SK-N-SH (cell line): Measurements from ENCODE around the gene NHS. TPM values are rescaled to one million over a fixed set of nuclear protein-coding genes. Genes with fewer than 3 reads are reported as not detected.

Experiments used
- CTCF ChIA-PET: fragments of 300-600, 350-600 bp; formaldehyde crosslinking; extraction: SDS; loops from one replicate; lab custom pipeline; 2021; lab: Yijun Ruan, JAX
- POLR2A ChIA-PET: fragments of 350-600 bp; sonication (Branson Sonifier 250); formaldehyde crosslinking; extraction: SDS; loops from one replicate; lab custom pipeline; 2020; ENCODE audit warnings: antibody characterized with exemption, inconsistent platforms; lab: Yijun Ruan, JAX
- DNase-seq: peaks from one replicate; pipeline ENCODE4 v3.0.0; 2012
- H2AFZ ChIP-seq: fragments of 200-600 bp; sonication (generic); 2 replicates; pipeline ENCODE4 v1.8.1; 2016; ENCODE audit warnings: antibody characterized with exemption, mild to moderate bottlenecking, low read depth
- H3F3A ChIP-seq: fragments of 200-600 bp; sonication (generic); replicated peaks from 2 replicates; pipeline ENCODE3; 2016; ENCODE audit warnings: antibody characterized with exemption, mild to moderate bottlenecking; ENCODE audit not compliant: insufficient read depth
- H3K27ac ChIP-seq, 2 experiments: fragments of 200-500 bp in 1 of 2; fragments of 200-600 bp in 1 of 2; sonication (Bioruptor generic) in 1 of 2; sonication (generic), shearing (Covaris generic) in 1 of 2; 2 replicates each; pipeline versions ENCODE4 v1.5.1 to v1.6.1; 2014 to 2016; ENCODE audit warnings: low read depth in 2 of 2, inconsistent platforms in 1 of 2, low read length in 1 of 2, mild to moderate bottlenecking in 1 of 2, mixed read lengths in 1 of 2
- H3K27me3 ChIP-seq: fragments of 200-600 bp; sonication (generic), shearing (Covaris generic); 2 replicates; pipeline ENCODE4 v1.6.1; 2016; ENCODE audit warnings: mixed run types; ENCODE audit not compliant: insufficient read depth
- H3K36me3 ChIP-seq, 2 experiments: fragments of 200-500 bp in 1 of 2; fragments of 200-600 bp in 1 of 2; sonication (Bioruptor generic) in 1 of 2; sonication (generic) in 1 of 2; replicated peaks in 1 of 2; 2 replicates each; pipeline versions ENCODE3 to v1.5.1; 2014 to 2016; ENCODE audit warnings: low read length in 1 of 2, mild to moderate bottlenecking in 1 of 2; ENCODE audit not compliant: insufficient read depth in 2 of 2, control insufficient read depth in 1 of 2
- H3K4me1 ChIP-seq, 2 experiments: fragments of 200-500 bp in 1 of 2; fragments of 200-600 bp in 1 of 2; sonication (Bioruptor generic) in 1 of 2; sonication (generic), shearing (Covaris generic) in 1 of 2; 2 replicates each; pipeline versions ENCODE4 v1.5.1 to v1.6.1; 2014 to 2016; ENCODE audit warnings: low read depth in 1 of 2, low read length in 1 of 2, mixed run types in 1 of 2; ENCODE audit not compliant: insufficient read depth in 2 of 2, control insufficient read depth in 1 of 2
- H3K4me2 ChIP-seq: fragments of 200-600 bp; sonication (generic), shearing (Covaris generic); 2 replicates; pipeline ENCODE4 v1.6.1; 2017; ENCODE audit warnings: mixed run types
- H3K4me3 ChIP-seq, 2 experiments: fragments of 200-500 bp in 1 of 2; fragments of 200-600 bp in 1 of 2; sonication (Bioruptor generic) in 1 of 2; sonication (generic), shearing (Covaris generic) in 1 of 2; 2 replicates each; pipeline versions ENCODE4 v1.5.1 to v1.8.1; 2014 to 2016; ENCODE audit warnings: low read depth in 2 of 2, inconsistent platforms in 1 of 2, low read length in 1 of 2, mild to moderate bottlenecking in 1 of 2, mixed read lengths in 1 of 2, moderate library complexity in 1 of 2
- H3K79me2 ChIP-seq: fragments of 200-600 bp; sonication (generic); 2 replicates; pipeline ENCODE4 v1.8.1; 2017; ENCODE audit warnings: mild to moderate bottlenecking; ENCODE audit not compliant: insufficient read depth
- H3K9ac ChIP-seq: fragments of 200-600 bp; sonication (generic); 2 replicates; pipeline ENCODE4 v1.6.1; 2017; ENCODE audit warnings: mixed run types
- H3K9me2 ChIP-seq: fragments of 200-600 bp; sonication (generic); 2 replicates; pipeline ENCODE4 v1.6.1; 2017; ENCODE audit warnings: mixed run types
- H3K9me3 ChIP-seq: fragments of 200-600 bp; sonication (generic); 2 replicates; pipeline ENCODE4 v1.6.1; 2017; ENCODE audit warnings: mixed run types, mild to moderate bottlenecking, moderate library complexity
- H4K20me1 ChIP-seq: fragments of 200-600 bp; sonication (generic); 2 replicates; pipeline ENCODE4 v1.6.1; 2017; ENCODE audit warnings: mild to moderate bottlenecking, mixed run types; ENCODE audit not compliant: insufficient read depth
- CHD2 ChIP-seq: fragments of 150-350 bp; IDR thresholded peaks from 2 replicates; pipeline ENCODE4 v1.6.1; 2018; ENCODE audit warnings: low read length; ENCODE audit not compliant: partially characterized antibody
- ELF1 ChIP-seq: IDR thresholded peaks from 2 replicates; pipeline ENCODE4 v1.4.0; 2012
- EZH2phosphoT487 ChIP-seq: fragments of 200-600 bp; sonication (generic); IDR thresholded peaks from 2 replicates; pipeline ENCODE4 v1.6.1; 2017; ENCODE audit warnings: low read depth, mixed run types, mild to moderate bottlenecking, antibody characterized with exemption, moderate library complexity, borderline replicate concordance
- FOXM1 ChIP-seq: IDR thresholded peaks from 2 replicates; pipeline ENCODE4 v1.4.0; 2012; ENCODE audit warnings: low read depth, mild to moderate bottlenecking
- GATA2 ChIP-seq: sonication (generic); formaldehyde crosslinking; IDR thresholded peaks from 2 replicates; pipeline ENCODE4 v1.5.0; 2020; ENCODE audit warnings: mild to moderate bottlenecking, missing genetic modification reagents
- MAX ChIP-seq: IDR thresholded peaks from 2 replicates; pipeline ENCODE4 v1.4.0; 2012; ENCODE audit warnings: low read depth
- MEF2A ChIP-seq: IDR thresholded peaks from 2 replicates; pipeline ENCODE4 v1.4.0; 2012; ENCODE audit warnings: low read depth, borderline replicate concordance
- MXI1 ChIP-seq: IDR thresholded peaks from 2 replicates; pipeline ENCODE4 v1.6.1; 2012; ENCODE audit warnings: mild to moderate bottlenecking, low read depth, low read length, improper control_type of control experiment
- POLR2AphosphoS5 ChIP-seq: IDR thresholded peaks from 2 replicates; pipeline ENCODE4 v1.6.1; 2012; ENCODE audit warnings: low read depth, low read length
- RAD21 ChIP-seq: IDR thresholded peaks from 2 replicates; pipeline ENCODE4 v1.6.1; 2012; ENCODE audit warnings: mild to moderate bottlenecking, low read length
- REST ChIP-seq: IDR thresholded peaks from 2 replicates; pipeline ENCODE4 v1.6.1; 2012; ENCODE audit warnings: mild to moderate bottlenecking, low read depth, low read length, moderate library complexity
- RXRA ChIP-seq: IDR thresholded peaks from 2 replicates; pipeline ENCODE4 v1.4.0; 2012; ENCODE audit warnings: low read depth, mild to moderate bottlenecking, borderline replicate concordance
- SMC3 ChIP-seq: IDR thresholded peaks from 2 replicates; pipeline ENCODE4 v1.6.1; 2012; ENCODE audit warnings: low read depth, low read length, improper control_type of control experiment
- TAF1 ChIP-seq: IDR thresholded peaks from 2 replicates; pipeline ENCODE4 v1.6.1; 2012; ENCODE audit warnings: low read depth, mild to moderate bottlenecking, low read length, moderate library complexity, borderline replicate concordance
- TCF12 ChIP-seq: IDR thresholded peaks from 2 replicates; pipeline ENCODE4 v1.4.0; 2012
- TEAD4 ChIP-seq: IDR thresholded peaks from 2 replicates; pipeline ENCODE4 v1.4.0; 2012; ENCODE audit warnings: mild to moderate bottlenecking, borderline replicate concordance; ENCODE audit not compliant: insufficient read depth
- USF2 ChIP-seq: fragments of 150-350 bp; IDR thresholded peaks from 2 replicates; pipeline ENCODE4 v1.6.1; 2017; ENCODE audit warnings: antibody characterized with exemption, low read length, low read depth, borderline replicate concordance
- YY1 ChIP-seq: IDR thresholded peaks from 2 replicates; pipeline ENCODE4 v1.4.0; 2012; ENCODE audit warnings: low read depth, mild to moderate bottlenecking
- WGBS: methylation state at CpG from one replicate; pipeline ENCODE4 v1.1.6; 2017; ENCODE audit warnings: low lambda C conversion rate; 5-methylcytosine and 5-hydroxymethylcytosine counted together
- polyA plus RNA-seq, 3 experiments: library from polyadenylated mRNA; depleted of rRNA; stranded (reverse); fragments of >200 nt; gene quantifications; 2 replicates each; pipeline ENCODE4 v1.2.3, GENCODE V29; 2012

Gene NHS
- polyA plus RNA-seq, 1 of the 3 experiments (the other 2 are of a cell fraction) = 1.0 TPM

- POLR2A ChIA-PET = no interaction called here
- no peak overlapping the region for H2AFZ ChIP-seq
- H3K79me2 ChIP-seq = peaks cover 22% of the 10 kb centered on the region; the same call in 1 of the 2 replicates
- H3K4me2 ChIP-seq = no peak overlapping the region
- H3F3A ChIP-seq = no peaks in the 10 kb centered on the region
- no peak overlapping the region for H3K9ac ChIP-seq
- no peaks in the 10 kb centered on the region for H3K9me3 ChIP-seq
- no peak overlapping the region for H3K4me3 ChIP-seq
- H4K20me1 ChIP-seq = no peaks in the 10 kb centered on the region
- WGBS = 47% methylated on average over 5 of the region's 5 CpGs
- no peaks in the 10 kb centered on the region for H3K27me3 ChIP-seq
- CTCF ChIA-PET = no interaction called here
- H3K27ac ChIP-seq = no peak overlapping the region
- no peak for DNase-seq
- no peak for TF ChIP-seq TCF12
- TF ChIP-seq SMC3 = no peak
- TF ChIP-seq FOXM1 = no peak
- TF ChIP-seq TEAD4 = no peak
- no peak for TF ChIP-seq USF2
- TF ChIP-seq TAF1 = no peak
- no peak for TF ChIP-seq RAD21
- TF ChIP-seq GATA2 (CRISPR knock-in tag) = no peak
- TF ChIP-seq RXRA = no peak
- no peak for TF ChIP-seq POLR2AphosphoS5
- no peak for TF ChIP-seq MAX
- no peak for TF ChIP-seq CHD2
- no peak for TF ChIP-seq EZH2phosphoT487
- no peak for TF ChIP-seq MEF2A
- no peaks in the 10 kb centered on the region; a peak in 1 of 4 replicates for H3K4me1 ChIP-seq
- H3K36me3 ChIP-seq = no peaks in the 10 kb centered on the region
- H3K9me2 ChIP-seq = no peaks in the 10 kb centered on the region
These were observed 360.4 kb downstream of the NHS start for GRCh38 chrX:17735406-17735805.

GRCh38 chrX:17736478-17736855, 361.5 kb downstream of the NHS start:
- Histone ChIP-seq H3K9ac (peak overlapping the region; percentile 41; the same call in 1 of the 2 replicates), H3K9me2 (no peaks in the 10 kb centered on the region), H3K4me3 (peak overlapping the region; percentile 35 to 40; a peak in 3 of 4 replicates), H3K36me3 (no peaks in the 10 kb centered on the region), H3K79me2 (peaks cover 26% of the 10 kb centered on the region; the same call in 1 of the 2 replicates), H3F3A (no peaks in the 10 kb centered on the region), H3K9me3 (no peaks in the 10 kb centered on the region), H3K27ac (peak overlapping the region; percentile 53 to 73), H3K4me2 (peak overlapping the region; percentile 63), H4K20me1 (no peaks in the 10 kb centered on the region), H3K4me1 (no peaks in the 10 kb centered on the region; a peak in 1 of 4 replicates), H3K27me3 (no peaks in the 10 kb centered on the region), H2AFZ (peak overlapping the region; percentile 17; the same call in 1 of the 2 replicates)
- no peak for DNase-seq
- ChIA-PET POLR2A (no interaction called here), CTCF (no interaction called here)
- TF ChIP-seq MXI1 (no peak), YY1 (no peak), EZH2phosphoT487 (no peak), TAF1 (no peak), RAD21 (no peak), TCF12 (no peak), REST (no peak), GATA2 (CRISPR knock-in tag) (no peak), ELF1 (no peak)
- WGBS = 30% methylated on average over 5 of the region's 5 CpGs
